VCaP (cell line): Measurements from ENCODE around the gene ZFP62.

Experiments used
- H3K27ac ChIP-seq: fragments of 450-650 bp; 2 replicates; pipeline ENCODE4 v1.5.1; 2017
- TF ChIP-seq, protein P1 (sequence below): fragments of 450-650 bp; conservative IDR thresholded peaks from 2 replicates; pipeline ENCODE4 v1.5.1; 2017; ENCODE audit warnings: mild to moderate bottlenecking, moderate library complexity

ZFP62 gene

GRCh38 chr5:180848878-180849277, 12.2 kb downstream of the ZFP62 start:
- H3K27ac ChIP-seq = no peak overlapping the region
- TF ChIP-seq, protein P1, sequence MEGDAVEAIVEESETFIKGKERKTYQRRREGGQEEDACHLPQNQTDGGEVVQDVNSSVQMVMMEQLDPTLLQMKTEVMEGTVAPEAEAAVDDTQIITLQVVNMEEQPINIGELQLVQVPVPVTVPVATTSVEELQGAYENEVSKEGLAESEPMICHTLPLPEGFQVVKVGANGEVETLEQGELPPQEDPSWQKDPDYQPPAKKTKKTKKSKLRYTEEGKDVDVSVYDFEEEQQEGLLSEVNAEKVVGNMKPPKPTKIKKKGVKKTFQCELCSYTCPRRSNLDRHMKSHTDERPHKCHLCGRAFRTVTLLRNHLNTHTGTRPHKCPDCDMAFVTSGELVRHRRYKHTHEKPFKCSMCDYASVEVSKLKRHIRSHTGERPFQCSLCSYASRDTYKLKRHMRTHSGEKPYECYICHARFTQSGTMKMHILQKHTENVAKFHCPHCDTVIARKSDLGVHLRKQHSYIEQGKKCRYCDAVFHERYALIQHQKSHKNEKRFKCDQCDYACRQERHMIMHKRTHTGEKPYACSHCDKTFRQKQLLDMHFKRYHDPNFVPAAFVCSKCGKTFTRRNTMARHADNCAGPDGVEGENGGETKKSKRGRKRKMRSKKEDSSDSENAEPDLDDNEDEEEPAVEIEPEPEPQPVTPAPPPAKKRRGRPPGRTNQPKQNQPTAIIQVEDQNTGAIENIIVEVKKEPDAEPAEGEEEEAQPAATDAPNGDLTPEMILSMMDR = peak; percentile 35

- H3K27ac ChIP-seq = no peak overlapping the region
- TF ChIP-seq, protein P1 = no peak
Observed at GRCh38 chr5:180848265-180848664, 12.8 kb downstream of the ZFP62 start.

GRCh38 chr5:180847026-180847425, 14.1 kb downstream of the ZFP62 start:
- H3K27ac ChIP-seq = no peak overlapping the region
- TF ChIP-seq, protein P1 = no peak

- no peak overlapping the region for H3K27ac ChIP-seq
- TF ChIP-seq, protein P1 = no peak
Observed at GRCh38 chr5:180844858-180845257, 16.2 kb downstream of the ZFP62 start.

DNA sequence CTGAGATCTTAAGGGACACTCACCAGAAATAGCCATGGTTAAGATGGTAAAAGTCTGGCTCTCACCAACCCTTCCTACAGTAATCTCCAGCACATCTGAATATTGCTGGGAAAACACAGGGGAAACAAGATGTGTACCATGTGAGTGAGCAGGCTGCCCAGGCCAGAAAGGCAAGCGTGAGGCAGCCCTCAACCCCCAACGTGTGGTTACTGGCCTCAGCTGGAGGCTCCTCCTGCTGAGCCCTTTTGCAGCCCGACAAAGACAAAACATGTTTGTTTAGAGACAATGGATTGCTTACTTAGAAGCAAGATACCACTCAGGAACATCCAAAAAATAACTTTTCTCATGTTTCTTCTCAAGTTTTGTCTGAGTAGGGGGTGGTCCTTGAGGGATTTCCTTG, 16.6 kb downstream of the ZFP62 start:
- H3K27ac ChIP-seq = no peak overlapping the region
- TF ChIP-seq, protein P1 = no peak

DNA sequence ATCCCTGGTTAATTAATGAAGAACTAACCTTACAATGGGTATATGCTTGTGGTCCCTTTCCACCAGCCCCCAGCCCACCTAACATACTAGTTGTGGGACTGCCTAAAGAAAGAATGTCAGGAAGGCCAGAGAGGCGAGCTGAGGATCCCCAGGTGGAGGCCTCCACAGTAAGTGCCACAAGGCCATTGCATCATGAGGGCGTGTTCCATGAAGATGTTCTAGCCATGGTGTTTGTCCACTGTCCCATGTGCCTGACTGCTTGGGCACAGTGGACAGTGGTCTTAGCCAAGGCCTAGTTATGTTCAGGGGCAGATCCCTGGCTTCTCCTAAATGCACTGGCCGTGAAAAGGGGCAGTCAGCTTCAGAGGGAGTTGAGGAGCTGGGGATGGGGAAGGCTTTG, 21.1 kb downstream of the ZFP62 start:
- no peak overlapping the region for H3K27ac ChIP-seq
- TF ChIP-seq, protein P1 = no peak

DNA sequence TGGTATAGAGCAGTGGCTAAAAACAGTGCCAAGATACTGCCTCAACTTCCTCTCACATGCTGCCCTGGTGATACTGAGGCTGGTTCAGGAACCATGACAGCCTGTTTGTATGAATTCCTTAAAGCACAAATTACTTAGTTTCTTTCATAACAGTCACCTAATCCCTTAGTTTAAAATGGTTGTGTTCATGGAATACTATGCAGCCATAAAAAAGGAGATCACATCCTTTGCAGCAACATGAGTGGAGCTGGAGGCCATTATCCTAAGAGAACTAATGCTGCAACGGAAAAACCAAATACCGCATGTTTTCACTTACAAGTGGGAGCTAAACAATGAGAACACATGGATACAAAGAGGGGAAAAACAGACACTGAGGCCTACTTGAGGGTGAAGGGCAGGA, 21.8 kb downstream of the ZFP62 start:
- H3K27ac ChIP-seq = no peak overlapping the region
- TF ChIP-seq, protein P1 = no peak

DNA sequence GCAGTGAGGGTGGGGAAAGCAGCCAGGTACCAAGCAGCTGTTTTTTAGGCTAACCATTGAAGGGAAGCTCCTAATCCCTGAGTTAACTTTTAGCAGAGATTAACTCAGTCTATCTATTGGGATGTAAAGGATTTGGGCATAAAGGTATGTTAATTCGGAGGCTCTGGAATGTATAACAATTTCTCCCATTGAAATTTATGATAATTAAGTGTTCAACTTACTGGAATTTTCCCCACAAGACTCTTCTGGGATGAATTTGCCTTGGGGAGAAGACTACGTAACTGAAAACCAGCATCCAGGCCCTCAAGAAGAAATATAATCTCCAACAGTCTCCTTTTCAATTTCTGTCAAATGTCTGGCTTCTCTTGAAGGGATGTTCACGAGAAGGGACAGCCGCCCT, 23.6 kb downstream of the ZFP62 start:
- H3K27ac ChIP-seq = no peak overlapping the region
- TF ChIP-seq, protein P1 = no peak
